Skin epidermis (tissue), 12 donors: Measurements from ENCODE around the gene GDF11.

Source experiments
- H3K27ac ChIP-seq, 21 experiments: fragments of 200-600 bp; sonication (generic) in 11 of 21; one replicate each; pipeline ENCODE4 v1.5.0; 2020; ENCODE audit warnings: mild to moderate bottlenecking in 3 of 21, inconsistent platforms in 2 of 21, moderate library complexity in 2 of 21
- H3K4me3 ChIP-seq, 7 experiments: fragments of 200-600 bp; sonication (generic) in 2 of 7; one replicate each; pipeline ENCODE4 v1.5.0; 2020; ENCODE audit warnings: inconsistent platforms in 2 of 7, mild to moderate bottlenecking in 2 of 7, moderate library complexity in 1 of 7

GDF11 gene

DNA sequence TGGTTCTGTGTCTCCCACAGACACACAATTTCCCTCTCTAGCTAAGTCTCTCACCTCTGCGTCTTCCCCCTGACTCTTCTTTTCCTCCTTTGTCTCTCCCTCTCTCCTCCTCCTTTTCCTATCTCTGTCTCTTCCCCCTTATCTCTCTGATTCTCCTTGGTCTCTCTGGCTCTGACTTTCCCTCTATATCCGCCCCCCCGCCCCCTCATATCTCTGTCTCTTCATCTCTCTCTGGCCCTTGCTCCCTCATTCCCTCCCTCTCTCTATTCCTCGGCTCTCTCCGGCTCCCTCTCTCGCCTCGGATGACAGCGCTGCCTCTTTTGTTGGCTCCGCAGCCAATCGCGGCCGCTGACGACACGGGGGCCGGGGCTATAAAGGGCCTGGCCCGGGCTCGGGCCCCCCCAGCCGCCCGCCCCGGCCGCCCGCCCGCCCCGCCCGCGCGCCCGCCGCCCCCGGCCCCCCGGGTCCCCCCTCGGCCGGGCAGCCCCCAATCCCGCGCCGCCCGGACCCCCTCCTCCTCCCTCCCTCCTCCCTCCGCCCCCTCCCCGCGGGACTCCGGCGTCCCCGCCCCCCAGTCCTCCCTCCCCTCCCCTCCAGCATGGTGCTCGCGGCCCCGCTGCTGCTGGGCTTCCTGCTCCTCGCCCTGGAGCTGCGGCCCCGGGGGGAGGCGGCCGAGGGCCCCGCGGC, at the start of gene GDF11:
Gene GDF11 (plus strand): TSS at position 404 of the 687 bp plus-strand sequence. CDS start 195 bp downstream, at position 599.
- H3K4me3 ChIP-seq, result peak within 1 kb of the TSS; percentile 46 to 69 (median 54)
- peak within 1 kb of the TSS in 15 of 21 experiments; percentile 18 to 75 (median 54) for H3K27ac ChIP-seq

DNA sequence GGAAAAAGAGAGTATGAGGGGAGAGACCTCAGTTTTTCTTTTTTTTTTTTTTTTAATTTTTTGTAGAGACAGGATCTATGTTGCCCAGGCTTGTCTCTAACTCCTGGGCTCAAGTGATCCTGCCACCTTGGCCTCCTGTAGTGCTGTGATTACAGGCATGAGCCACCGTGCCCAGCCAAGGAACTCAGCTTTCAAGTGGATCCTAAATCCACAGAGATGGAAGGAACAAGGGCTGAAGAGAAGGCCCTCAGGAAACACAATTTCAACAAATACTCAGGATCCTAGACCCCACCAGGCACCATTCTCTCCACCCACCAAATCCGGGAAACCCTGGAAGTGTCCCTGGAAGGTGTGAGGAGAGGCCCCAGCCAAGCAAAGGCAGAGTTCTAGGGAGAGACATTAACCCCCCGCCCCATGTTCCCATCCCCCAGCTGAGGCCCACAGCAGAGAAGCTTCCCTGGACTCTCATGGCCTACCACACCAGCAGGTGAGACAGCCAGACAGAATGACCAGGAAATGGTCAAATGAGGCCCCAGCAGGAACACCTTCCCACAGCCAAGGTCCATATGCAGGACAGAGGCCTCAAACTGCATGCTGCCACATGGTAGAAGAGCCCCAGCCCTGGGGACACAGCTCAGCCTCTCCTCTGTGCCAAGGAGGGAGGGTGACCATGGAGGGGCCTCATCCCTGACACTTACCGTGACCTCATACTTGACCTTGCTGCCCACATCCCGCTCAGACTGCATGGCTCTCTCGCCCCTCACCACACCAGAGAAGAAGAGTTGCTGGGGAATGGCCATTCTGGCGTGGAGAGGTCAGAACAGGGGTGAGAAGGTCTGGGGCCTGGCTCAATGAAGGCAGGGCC, 49.4 kb upstream of the GDF11 start:
- no peak overlapping the region for H3K27ac ChIP-seq
- H3K4me3 ChIP-seq, result no peak overlapping the region

DNA sequence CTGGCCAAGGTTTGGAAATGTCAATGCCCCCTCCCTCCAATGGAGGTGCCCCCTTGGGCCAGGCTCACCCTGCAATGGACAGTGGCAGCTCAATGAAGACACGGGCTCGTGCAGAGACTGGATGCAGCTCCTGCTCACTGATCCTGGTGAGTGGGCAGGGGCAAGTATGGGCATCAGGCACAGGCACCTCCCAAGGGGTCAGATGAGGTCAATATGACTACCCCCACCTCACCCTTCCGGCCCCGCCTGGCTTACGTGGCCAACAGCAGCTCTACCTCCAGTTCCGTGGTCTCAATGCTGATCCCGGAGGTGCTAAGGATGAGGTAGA, 48.8 kb upstream of the GDF11 start:
- Histone ChIP-seq H3K27ac (no peak overlapping the region), H3K4me3 (no peak overlapping the region)

DNA sequence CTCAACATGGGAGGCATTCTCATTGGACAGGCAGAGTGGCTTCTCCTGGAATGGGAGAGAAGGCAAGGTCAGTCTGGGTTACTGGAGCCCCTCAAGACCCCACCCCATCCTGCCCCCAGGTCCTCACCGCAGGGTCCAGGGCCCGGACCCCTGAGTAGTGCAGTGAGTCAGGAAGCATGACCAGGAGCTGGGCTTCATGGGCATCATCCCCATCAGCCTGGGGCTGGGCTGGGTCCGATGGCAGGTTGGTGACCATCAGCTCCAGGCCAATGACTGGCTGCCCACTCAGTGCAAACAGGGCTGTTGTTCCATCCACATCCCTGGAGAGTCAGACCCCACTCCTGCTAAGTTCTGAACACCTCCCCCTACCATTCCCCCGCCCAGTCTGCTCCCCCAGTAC, 48.3 kb upstream of the GDF11 start:
- H3K4me3 ChIP-seq, result no peak overlapping the region
- no peak overlapping the region for H3K27ac ChIP-seq

DNA sequence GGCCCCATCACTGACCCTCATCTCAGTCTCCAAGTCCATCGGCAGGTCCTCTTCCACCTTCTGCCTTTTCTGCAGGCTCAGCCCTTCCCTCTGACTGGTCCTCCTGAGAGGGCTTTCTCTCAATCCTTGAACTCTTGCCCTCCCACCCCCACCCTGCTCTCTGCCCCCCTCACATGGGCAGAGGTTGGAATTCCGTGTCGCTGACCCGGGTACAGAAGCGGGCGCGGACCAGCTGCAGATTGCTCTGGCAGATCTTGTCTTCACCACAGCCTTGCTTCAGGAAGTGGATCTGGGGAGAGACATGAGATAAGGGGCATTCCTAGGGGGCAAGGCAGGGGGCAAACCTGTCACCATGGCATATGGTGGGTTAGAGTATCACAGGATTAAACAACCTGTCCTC, 47.6 kb upstream of the GDF11 start:
- H3K27ac ChIP-seq, result no peak overlapping the region
- H3K4me3 ChIP-seq, result no peak overlapping the region

DNA sequence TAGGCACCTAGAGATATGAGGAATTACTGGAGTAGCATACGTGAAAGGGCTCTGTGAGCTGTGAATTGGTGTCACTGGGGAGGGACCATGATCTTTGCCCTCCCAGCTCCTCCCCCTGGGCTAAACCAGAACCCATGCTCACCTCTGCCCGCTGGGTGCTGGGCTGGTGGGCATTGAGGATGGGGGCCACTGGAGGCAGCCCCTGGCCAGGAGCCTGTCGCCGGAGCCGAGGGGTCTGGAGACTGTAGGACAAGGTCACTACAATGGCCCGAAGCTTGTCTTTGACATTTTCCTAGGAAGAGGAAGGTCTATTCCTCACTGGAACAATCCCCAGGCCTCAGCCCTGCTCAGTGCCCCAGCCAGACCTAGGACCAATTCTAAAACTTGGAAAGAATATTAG, 46.8 kb upstream of the GDF11 start:
- H3K27ac ChIP-seq, result no peak overlapping the region
- H3K4me3 ChIP-seq, result no peak overlapping the region

DNA sequence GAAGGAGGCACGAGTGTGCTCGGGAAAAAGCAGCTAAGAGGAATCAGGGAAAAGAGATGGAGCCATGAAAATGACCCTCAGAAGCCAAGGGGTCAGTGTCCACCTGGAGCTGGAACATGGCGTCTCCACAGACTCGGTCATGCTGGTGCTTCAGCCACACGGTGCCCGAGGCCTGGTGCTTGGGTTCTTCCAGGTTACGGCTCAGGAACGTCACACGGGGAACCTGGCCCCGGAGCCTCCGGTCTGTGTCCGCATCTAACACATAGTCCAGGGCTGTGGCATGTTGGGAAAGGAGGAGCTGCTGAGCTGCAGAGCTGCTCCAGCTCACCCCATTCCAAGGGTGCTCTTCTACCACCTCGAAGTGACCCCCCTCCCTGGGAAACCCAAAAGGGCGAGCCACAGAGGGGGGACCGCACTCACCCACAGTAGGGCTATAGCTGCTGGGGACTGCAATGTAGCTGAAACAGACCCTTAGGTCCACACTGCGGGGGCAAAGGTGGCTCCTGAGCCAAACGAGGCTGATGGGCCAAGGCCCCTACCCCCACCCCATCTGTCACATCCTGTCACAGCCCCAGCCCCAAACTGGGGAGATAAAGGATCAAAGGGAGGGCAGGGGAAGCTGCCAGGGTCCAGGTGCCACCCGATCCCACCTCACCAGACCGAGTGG, 46.0 kb upstream of the GDF11 start:
- no peak overlapping the region for H3K27ac ChIP-seq

DNA sequence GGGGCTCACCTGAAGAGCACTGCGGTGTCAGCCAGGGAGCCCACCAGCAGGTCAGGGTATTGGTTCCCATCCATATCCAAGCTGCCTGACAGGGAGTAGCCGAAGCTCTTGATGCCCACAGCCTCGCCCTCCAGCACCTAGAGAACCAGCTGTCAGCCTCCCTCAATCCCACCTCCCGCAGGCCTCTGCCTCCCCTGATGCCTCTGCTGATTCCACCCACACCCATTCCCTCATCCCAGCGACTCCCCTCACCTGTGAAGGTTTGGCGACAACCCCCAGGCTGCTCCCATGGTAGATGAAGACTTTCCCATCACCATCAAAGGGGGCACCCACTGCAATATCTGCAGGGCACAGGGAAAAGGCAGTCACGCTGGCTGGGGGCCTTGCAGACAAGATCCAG, 45.2 kb upstream of the GDF11 start:
- no peak overlapping the region for H3K27ac ChIP-seq
- H3K4me3 ChIP-seq, result no peak overlapping the region

More for the DNA sequence above, 46.0 kb upstream of the GDF11 start:
- no peak overlapping the region for H3K4me3 ChIP-seq

DNA sequence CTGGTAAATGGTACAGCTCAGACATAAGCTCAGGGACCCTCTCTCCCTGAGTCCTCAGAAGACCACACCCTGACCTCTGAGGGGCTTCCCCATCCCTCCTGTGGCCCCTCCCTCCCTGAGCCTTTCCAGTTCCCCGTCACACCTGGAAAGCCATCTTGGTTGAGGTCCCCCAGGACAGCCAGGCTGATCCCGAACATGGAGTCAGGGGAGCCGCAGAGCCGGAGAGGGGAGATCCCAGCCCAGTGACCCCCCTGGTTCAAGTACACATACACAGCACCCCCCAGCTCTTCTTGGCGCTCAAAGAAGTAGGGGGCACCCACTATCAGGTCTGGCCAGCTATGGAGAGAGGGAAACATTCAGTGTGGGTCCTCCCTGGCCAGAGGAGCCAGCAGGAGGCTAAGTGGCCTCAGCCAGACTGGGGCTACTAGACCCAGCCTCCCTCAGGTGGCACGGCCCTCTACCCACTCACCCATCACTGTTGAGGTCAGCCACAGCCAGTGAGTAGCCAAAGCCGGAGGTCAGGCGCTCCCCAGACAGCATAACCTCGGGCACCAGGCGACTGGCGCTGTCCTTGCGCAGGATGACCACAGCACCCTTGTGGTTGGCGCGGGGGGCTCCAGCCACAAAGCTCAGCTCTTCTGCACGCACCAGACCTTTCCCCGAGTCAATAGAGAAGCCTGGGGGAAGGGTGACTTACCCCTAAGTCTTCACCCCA, 44.5 kb upstream of the GDF11 start:
- Histone ChIP-seq H3K27ac (no peak overlapping the region), H3K4me3 (no peak overlapping the region)

DNA sequence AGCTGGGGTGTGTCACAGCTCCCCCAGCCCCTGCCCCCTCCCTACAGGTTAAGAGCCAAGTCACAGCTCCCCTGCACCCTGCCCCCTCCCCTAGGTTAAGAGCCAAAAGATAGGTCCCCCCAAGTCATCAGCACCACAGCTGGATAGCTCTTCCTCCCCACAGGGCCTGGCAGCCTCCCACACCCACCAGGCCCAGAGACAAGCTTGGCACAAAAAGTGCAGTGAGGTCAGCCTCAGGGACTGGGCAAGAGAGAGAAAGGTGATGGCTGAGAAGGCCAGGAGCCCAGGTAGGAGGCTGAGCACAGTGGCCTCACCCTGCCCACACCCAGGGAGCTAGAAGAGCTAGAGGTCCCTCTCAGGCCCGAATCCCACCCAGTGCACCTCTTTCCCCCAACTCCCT, 44.0 kb upstream of the GDF11 start:
- Histone ChIP-seq H3K27ac (no peak overlapping the region), H3K4me3 (no peak overlapping the region)

DNA sequence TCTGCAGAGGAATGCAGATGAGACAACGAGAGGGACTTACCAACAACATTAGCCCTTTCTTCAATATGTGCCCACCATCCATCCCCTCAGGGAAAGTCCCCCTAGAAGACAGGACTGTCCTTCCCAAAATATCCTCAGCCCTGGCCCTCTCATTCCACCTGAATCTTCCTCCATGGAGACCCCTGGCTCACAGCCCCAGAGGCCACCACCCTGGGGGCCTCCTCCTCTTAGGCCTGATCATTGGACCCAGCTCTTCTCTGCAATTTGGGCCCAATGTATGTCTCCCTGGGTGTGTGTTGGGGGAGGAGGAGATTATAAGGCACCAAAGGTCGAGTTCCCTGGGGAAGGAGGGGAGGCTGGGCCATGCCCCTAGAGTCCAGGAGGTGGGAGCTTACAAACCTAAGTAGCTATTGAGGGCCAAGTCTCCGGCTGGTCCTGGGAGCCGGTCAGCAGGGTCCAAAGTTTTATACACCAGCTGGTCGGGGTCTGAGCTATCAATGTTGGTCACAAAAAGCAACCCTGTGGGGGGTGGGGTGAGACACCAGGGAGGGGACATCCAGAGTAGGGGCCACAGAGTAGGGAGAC, 43.4 kb upstream of the GDF11 start:
- Histone ChIP-seq H3K4me3 (no peak overlapping the region), H3K27ac (no peak overlapping the region)

DNA sequence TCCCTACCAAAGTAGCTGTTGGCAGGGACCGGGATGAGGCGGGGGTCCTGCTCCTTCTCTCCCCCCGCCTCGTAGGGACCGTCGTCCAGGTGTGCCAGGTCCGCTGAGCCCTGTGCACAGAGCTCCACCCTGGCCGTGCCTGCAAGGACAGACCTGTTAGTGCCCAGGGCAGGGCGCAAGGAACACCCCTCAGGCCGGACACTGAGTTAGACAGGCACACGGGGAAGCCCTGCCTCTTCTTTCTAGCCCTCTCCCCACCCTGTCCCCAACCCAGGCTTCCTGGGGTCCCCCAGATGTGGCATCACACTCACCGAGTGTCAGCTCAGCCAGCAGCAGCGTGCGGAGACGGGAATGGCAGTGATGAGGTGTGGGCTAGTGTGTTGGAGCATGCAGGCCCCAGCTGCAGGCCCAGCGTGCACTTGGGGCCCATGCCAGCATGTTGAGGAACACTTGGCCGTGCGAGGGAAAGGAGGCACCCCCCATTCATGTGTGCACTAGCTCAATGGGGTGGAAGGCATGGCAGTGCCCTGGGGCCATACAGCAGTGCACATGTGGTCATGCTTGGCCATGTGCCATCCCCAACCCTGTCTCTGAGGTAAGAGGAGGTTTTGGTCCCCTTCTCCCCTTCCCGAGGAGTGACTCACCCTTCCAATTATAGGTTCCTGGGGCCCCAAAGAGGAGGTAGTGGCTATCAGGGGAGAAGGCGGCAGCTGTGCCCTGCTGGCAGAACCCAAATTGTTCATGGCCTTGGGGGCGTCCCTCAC, 42.5 kb upstream of the GDF11 start:
- Histone ChIP-seq H3K27ac (no peak overlapping the region), H3K4me3 (no peak overlapping the region)

DNA sequence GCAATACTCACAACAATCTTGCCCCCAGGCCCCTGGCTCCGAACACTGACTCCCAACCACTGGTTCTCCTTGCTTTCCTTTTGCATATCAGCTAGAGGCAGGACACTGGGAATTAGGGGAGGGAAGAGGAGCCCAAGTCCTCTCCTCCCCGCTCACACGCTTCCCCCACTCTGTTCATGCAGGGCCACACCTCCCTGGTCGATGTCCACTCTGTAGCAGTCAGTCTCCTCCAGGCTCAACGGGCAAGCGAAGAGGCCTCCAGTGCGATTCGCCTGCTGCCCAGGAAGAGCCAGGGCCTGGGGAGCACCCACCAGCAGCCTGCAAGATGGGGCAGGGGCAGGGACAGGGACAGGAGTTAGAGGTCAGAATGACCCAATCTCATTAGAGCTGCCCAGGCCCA, 40.1 kb upstream of the GDF11 start:
- no peak overlapping the region for H3K4me3 ChIP-seq
- H3K27ac ChIP-seq, result no peak overlapping the region

DNA sequence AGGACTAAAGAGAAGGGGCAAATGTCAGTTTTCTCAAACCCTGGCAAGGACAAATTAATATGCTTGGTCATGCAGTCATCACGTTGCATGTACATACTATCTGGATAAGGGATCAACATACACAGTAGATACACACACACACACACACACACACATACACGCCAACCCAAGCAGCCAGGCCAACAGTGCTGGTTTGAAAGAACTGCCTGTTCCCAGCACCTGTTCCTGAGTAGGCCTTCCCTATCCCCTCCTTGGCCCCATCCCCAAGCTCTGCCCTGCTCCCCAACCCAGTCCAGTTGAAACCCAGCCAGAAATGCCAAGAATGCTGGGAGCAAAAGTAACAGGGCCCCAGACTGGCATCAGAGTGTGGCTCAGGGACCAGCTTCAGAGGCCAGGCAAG, 39.6 kb upstream of the GDF11 start:
- H3K4me3 ChIP-seq, result no peak overlapping the region
- H3K27ac ChIP-seq, result peak overlapping the region in 1 of 21 experiments; percentile 63

DNA sequence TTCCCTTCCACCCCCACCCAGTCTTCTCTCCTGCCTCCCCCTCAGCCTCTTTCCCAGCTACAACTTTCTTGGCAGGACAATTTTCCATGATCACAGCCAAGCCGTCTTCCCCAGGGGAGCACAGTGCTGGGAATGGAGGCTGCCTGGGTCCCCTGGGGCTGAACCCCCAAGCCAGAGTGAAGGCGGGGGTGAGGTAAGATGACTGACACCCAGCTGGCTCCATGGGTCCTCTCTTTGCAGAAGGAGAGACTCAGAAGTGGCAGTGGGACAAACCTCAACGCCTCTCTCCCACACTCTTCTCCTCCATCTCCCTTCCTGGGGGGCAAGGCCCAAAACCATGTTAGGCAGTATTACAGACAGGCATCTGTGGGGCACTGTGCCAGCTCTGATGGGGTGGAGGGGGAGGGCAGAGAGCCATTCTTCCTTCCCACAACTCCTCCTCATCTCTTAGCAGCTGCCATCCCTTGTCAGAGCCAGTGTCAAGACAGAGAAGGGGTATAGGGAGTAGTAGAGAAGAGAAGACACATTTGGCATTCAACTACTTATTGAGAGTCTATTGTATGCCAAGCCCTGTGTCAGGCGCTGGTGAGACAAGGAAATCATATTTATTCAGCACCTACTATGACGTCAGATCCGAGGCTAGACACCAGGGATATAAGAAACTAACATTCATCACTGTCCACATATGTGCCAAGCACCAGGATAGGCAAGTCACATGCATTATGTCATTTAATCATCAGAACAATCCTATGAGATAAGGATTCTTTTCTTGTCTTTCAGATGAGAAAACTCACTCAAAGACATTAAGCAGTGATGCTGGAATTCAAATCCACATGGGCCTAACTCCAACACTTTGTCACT, 38.8 kb upstream of the GDF11 start:
- Histone ChIP-seq H3K27ac (peak overlapping the region in 1 of 21 experiments; percentile 63), H3K4me3 (no peak overlapping the region)

DNA sequence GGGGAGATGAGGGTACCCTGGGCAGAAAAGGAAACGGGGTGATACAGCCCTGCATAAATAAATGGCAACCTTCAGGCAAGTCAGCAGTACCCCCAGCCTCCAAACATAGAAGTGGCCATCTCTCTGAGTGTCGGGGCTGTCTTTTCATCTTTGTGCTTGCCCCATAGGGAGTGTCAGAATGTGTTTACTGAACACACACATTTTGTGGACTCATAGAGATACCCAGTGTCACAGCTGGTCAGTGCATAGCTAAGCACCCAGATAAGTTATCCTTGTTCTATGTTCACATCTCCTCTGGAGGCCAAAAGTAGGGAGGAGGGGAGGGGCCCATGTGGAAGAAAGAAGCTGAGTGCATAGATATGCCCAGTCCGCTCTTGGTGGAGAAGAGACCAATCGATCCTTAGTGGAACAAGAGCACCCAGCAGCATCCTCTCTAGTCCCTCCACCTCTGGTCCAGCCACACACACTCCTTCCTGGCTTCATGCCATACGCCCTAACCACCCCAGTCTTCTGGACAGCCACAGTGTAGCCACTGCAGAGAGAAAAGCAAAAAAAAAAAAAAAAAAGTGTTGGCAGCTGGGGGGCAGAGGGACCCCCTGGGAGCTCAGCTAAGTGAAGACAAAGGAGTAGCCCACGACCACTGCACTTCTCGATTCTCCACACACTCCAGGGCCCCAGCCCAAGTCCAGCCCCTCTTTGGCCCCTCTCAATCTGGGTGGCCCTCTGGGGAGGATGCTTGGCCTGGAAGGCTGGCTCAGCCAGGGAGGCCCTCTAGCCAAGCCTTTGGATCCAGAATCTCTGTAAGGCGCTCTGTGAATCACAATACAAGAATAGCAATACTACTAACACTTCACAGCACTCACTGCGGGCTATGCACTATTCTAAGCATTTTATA, 37.9 kb upstream of the GDF11 start:
- Histone ChIP-seq H3K4me3 (peak overlapping the region in 1 of 7 experiments; percentile 23), H3K27ac (no peak overlapping the region)

DNA sequence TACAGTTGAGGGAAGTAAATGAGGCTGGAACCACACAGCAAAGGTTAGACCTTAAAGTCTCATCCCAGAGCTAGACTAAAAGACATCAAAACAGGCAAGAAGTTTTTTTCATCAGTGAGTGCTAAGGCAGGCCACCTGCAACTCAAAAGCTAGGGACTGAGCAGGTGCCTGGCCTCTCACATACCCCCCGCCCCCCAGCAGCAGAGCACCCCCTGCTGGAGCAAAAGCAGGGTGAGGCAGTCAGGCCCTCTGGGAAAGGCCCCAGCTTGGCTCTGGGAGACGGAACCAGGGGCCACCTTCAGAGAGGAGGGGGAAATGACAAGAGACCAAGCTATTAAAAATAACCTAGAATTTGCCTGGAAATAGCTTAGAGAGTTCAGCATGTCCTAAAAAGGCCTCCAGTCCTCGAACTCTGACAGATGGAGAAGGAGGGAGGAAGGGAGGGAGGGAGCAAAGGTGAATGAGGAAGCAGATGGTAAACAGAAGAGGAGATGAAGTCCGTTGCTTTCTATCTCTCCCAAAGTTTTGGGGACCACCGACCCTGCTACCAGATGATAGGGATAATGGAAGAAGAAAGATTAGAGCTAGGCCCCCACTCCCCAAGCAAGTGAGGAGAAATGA, 37.0 kb upstream of the GDF11 start:
- H3K27ac ChIP-seq, result peak overlapping the region in 2 of 21 experiments; percentile 3 to 31
- H3K4me3 ChIP-seq, result peak overlapping the region in 2 of 7 experiments; percentile 23 to 37
